ENCODE measurements around the gene IL1RN. TPM values are rescaled to one million over a fixed set of nuclear protein-coding genes. Genes with fewer than 3 reads are reported as not detected.
A peak's percentile ranks its signal among the peaks of the same experiment; 100 is the strongest.

The IL1RN gene
- total and polyA plus RNA-seq, 2 of the 13 experiments (the other 11 are each of a cell fraction or from before 2014, with no cell fraction given) = 21.2 to 101 TPM

- TF ChIP-seq GMEB2 (CRISPR knock-in tag; IDR thresholded peaks at IDR 0.05; ENCODE audit: low read depth) (no peak), DNMT3B (CRISPR knock-in tag; conservative IDR thresholded peaks at IDR 0.05) (0 out of 2 replicates have a peak, but pooled peaks have one; percentile 37), BRCA1 (CRISPR knock-in tag; IDR thresholded peaks at IDR 0.05) (no peak), CREB1 (IDR thresholded peaks at IDR 0.05) (peak; percentile 50; the same call in 1 of the 2 replicates), CREB1 (CRISPR knock-in tag; IDR thresholded peaks at IDR 0.05) (peak; percentile 29; the same call in 1 of the 2 replicates), HHEX (CRISPR knock-in tag; IDR thresholded peaks at IDR 0.05) (no peak), KDM5B (CRISPR knock-in tag; IDR thresholded peaks at IDR 0.05; ENCODE audit: borderline replicate concordance) (no peak; the same call in 1 of the 2 replicates), PHB2 (IDR thresholded peaks at IDR 0.05; ENCODE audit: partially characterized antibody) (no peak), KLF6 (CRISPR knock-in tag; IDR thresholded peaks at IDR 0.05) (no peak), ISX (CRISPR knock-in tag; conservative IDR thresholded peaks at IDR 0.05) (no peak), ZNF142 (CRISPR knock-in tag; IDR thresholded peaks at IDR 0.05) (no peak), ZNF572 (CRISPR knock-in tag; IDR thresholded peaks at IDR 0.05) (peak; percentile 76; the same call in 1 of the 2 replicates), ZFP36 (IDR thresholded peaks at IDR 0.05; ENCODE audit: borderline replicate concordance, low read depth, low read length, partially characterized antibody) (no peak), ZNF543 (CRISPR knock-in tag; IDR thresholded peaks at IDR 0.05) (no peak; the same call in 1 of the 2 replicates), SKIL (CRISPR knock-in tag; IDR thresholded peaks at IDR 0.05; ENCODE audit: borderline replicate concordance) (peak; percentile 79), HDAC2 (CRISPR knock-in tag; IDR thresholded peaks at IDR 0.05) (peak; percentile 80), HMGA1 (CRISPR knock-in tag; conservative IDR thresholded peaks at IDR 0.05) (no peak), MYPOP (CRISPR knock-in tag; IDR thresholded peaks at IDR 0.05) (no peak), HMG20A (CRISPR knock-in tag; IDR thresholded peaks at IDR 0.05; ENCODE audit: borderline replicate concordance) (peak; percentile 57; the same call in 1 of the 2 replicates), ZNF570 (CRISPR knock-in tag; IDR thresholded peaks at IDR 0.05; ENCODE audit: borderline replicate concordance) (no peak)
Observed at GRCh38 chr2:113180131-113180946, 52.9 kb downstream of the IL1RN start (continued).
